Endothelial cell of umbilical vein (primary cell): ENCODE data around the gene DEFB123.

Experiments
- CTCF ChIP-seq, 2 donors: IDR thresholded peaks; 1 replicate in 1 of 2; 2 replicates in 1 of 2; pipeline ENCODE4 v1.5.1; 2011; ENCODE audit warnings: low read length in 2 of 2, mild to moderate bottlenecking in 2 of 2, moderate library complexity in 2 of 2, control low read depth in 1 of 2, inconsistent platforms in 1 of 2, low read depth in 1 of 2; ENCODE audit not compliant: insufficient read depth in 1 of 2; ENCODE audit errors: extremely low read depth in 1 of 2
- FOS ChIP-seq: IDR thresholded peaks from 2 replicates; pipeline ENCODE4 v1.6.1; 2011; ENCODE audit warnings: mild to moderate bottlenecking, low read length, moderate library complexity, borderline replicate concordance; ENCODE audit not compliant: insufficient read depth
- JUN ChIP-seq: IDR thresholded peaks from 2 replicates; pipeline ENCODE4 v1.6.1; 2011; ENCODE audit warnings: borderline replicate concordance, low read depth; ENCODE audit not compliant: insufficient read length, insufficient read depth
- MAX ChIP-seq: IDR thresholded peaks from 2 replicates; pipeline ENCODE4 v1.6.1; 2011; ENCODE audit not compliant: insufficient read depth, insufficient read length
- MYC ChIP-seq: IDR thresholded peaks from one replicate; pipeline ENCODE4 v1.6.1; 2011; ENCODE audit warnings: mild to moderate bottlenecking, low read depth, low read length
- POLR2A ChIP-seq: IDR thresholded peaks from 2 replicates; pipeline ENCODE4 v1.6.1; 2012; ENCODE audit warnings: low read depth, mild to moderate bottlenecking, control low read depth, low read length
- POLR2AphosphoS5 ChIP-seq: IDR thresholded peaks from 2 replicates; pipeline ENCODE4 v1.6.1; 2012; ENCODE audit warnings: low read depth, mild to moderate bottlenecking, control low read depth, low read length, moderate library complexity; ENCODE audit not compliant: insufficient read depth

- TF ChIP-seq CTCF (IDR thresholded peaks at IDR 0.05; ENCODE audit: extremely low read depth in 1 of 2, insufficient read depth in 1 of 2, low read depth in 1 of 2, low read length in 2 of 2) = no peak
- TF ChIP-seq POLR2AphosphoS5 = no peak
- TF ChIP-seq POLR2A = no peak
- no peak for TF ChIP-seq MAX
- TF ChIP-seq JUN = no peak
- no peak for TF ChIP-seq FOS
- no peak for TF ChIP-seq MYC
These were observed 48.7 kb downstream of the DEFB123 start for GRCh38 chr20:31489152-31489551.
